Lung microvascular endothelial cell (primary cell): ENCODE data around the gene GFOD1. TPM values are rescaled to one million over a fixed set of nuclear protein-coding genes. Genes with fewer than 3 reads are reported as not detected.
"Not testable (repeated sequence)": the region's sequence is repeated elsewhere in the genome, so short reads cannot be mapped to it uniquely, and the experiment has no call there.

Experiments
- DNase-seq, 2 donors: peaks; one replicate each; pipeline versions ENCODE4 v3.0.0 to v3.0.0-alpha.2; 2010; ENCODE audit warnings: low read depth in 2 of 2
- total RNA-seq: library from RNA; depleted of rRNA; stranded (reverse); fragments of >200 nt; gene quantifications from 2 replicates; pipeline ENCODE4 v1.2.1, GENCODE V29; 2014

The GFOD1 gene
- total RNA-seq, 1 donor from 2014 or later: 14.1 TPM

- no peak for DNase-seq
Observed at GRCh38 chr6:13407368-13407708, 80.1 kb downstream of the GFOD1 start.

- peak in 1 of 2 donors; percentile 40 for DNase-seq
Observed at GRCh38 chr6:13406781-13407180, 80.6 kb downstream of the GFOD1 start.

DNA sequence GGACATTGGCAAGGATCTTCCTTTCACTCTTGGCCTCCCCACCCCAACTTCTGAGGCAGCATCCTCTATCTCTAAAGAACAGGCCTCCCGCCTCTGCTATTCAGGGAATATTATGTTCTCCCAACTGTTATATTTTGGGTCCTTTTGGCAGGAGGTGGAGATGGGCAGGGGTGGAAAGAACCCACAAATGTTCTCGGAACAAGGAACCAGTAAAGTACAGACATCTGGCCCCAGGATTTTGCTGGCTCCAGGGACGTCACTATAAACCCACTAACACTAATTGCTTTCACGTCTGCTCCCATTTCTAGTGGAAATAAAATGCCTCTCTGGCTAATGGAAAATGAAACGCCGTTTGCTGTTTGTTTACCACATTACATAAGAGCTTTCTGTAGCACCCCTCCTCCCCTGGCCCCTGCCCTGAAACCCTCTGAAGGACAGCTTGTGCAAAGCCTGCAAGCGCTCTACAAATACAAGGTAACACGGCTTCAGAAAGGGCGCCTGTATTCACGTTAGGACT is 81.4 kb downstream of the GFOD1 start:
- no peak for DNase-seq

DNA sequence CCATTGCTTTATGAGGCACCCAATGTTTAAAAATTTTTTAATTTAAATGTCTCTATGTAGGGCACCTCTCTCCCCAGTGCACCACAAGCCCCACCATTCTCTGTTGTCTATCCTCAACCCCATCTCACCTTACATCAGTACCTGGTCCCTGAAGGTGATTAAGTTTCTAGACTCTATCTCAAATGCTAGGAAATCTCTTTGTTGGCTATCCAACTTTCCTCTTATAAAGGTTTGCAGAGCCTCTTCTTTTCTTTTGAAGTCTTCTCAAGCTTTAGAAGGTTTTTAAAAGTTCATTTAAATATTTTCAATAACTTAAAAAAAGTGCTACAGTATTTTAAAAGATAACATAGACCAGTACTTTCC is 82.5 kb downstream of the GFOD1 start:
- no peak for DNase-seq

DNA sequence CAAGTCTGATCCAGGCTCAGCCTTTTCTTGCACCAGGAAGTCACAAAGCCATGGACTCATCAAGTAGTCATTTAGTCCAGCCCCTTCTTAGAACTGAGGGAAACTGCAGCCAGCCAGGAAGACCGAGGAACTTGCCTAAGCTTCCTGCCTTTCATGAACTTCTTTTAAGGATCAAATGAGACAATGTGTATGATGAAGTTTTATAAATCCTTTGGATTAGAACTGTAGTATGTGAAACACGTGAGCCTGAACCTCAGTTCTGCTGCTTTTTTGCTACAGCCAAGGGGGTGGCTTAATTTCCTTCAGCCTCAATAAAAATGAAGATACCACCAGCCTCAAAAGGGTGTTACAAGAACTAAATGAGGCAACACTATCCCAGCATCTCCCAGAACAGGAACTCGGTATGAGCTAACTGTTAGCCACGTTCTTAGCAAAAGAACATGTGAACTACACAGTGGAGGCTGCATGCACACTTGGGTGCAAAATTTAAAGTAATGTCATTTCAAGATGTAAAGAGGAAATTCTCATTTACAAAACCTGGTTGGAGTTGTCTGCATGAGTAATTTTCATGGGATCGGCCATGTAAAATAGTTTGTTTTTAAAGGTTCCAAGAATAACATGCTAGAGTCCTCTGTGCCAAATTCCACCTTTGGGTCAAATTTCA is 83.0 kb downstream of the GFOD1 start:
- DNase-seq: peak; percentile 66 to 90

DNA sequence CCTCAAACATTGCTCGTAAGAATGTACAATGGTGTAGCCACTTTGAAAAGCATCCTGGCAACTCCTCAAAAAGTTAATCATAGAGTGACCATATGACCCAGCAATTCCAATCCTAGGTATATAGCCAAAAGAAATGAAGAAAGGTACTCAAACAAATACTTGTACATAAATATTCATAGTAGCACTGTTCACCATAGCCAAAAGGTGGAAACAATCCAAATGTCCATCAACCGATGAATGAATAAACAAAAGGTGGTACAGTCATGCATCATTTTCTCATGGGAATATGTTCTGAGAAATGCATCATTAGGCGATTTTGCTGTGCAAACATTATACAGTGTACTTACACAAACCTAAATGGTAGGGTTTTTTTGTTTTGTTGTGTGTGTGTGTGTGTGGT is 84.7 kb downstream of the GFOD1 start:
- peak in 1 of 2 donors; percentile 55 for DNase-seq

DNA sequence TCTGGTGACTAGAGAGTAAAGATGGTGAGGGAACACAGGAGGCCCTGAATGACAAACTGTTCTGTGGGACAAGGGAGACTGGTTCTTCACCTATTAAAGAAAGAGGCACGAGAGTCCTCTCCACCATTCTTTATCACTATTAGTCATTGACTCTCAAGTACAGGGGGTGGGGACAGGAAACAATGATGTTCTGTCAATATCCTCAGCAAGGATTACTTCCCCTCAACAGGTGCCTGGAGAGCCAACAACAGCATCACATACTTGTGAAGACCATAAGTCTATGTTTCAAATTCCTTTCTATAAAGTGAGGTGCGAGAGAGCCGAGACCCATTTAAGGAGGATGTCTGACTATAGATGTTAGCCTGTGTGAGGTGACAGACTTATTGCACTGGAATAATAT is 86.6 kb downstream of the GFOD1 start:
- peak in 1 of 2 donors; percentile 41 for DNase-seq

GRCh38 chr6:13398421-13398994 is 88.9 kb downstream of the GFOD1 start:
- DNase-seq: no peak

DNA sequence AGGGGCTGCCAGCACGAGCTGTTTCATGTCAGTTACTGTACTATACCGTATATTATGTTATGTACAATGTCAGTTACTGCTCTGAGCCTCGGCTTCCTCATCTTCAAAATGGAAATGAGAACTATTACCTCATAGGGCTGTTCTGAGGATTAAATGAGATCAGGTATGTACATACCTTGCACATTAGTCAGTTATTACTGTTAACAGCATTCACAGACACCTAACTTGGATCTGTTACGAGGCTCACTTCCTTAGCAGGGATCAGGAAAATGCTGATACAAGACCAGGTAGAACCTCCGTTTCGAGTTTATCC is 89.4 kb downstream of the GFOD1 start:
- no peak for DNase-seq

DNA sequence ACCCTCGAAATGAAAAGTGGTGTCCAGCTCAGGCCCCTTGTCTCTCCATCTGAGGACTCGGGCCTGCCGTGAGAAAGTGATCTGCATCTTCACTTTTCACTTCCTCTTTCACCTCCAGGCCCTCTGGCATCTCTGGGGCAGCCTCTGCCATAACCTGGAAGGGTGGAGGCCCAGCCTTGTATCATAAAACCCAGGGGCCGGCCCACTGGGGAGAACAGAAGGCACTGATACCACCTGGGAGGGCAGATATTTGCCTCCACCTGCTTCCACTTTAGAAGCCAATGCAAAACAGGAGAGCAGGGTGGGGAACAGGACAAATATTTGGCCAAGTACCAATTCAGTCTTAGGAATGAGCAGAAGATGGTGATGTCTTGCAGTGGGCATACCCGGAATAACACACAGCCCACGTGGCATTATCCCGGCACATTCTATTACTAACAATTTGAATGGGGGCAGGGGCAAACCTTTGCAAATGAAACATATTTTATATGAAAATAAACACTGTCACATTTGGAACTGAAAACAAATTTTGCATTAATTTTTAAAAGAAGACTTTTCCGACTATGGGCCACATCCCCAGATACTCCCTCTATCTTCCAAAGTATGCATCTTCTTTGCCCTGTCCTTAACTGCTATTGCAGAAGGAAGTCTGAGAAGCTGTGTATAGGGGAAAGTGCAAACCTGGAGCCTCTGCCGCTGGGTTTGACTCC is 89.9 kb downstream of the GFOD1 start:
- no peak for DNase-seq

- no peak for DNase-seq
Observed at GRCh38 chr6:13396241-13396792, 91.1 kb downstream of the GFOD1 start.

GRCh38 chr6:13395272-13396237 is 91.8 kb downstream of the GFOD1 start:
- DNase-seq: peak; percentile 96

DNA sequence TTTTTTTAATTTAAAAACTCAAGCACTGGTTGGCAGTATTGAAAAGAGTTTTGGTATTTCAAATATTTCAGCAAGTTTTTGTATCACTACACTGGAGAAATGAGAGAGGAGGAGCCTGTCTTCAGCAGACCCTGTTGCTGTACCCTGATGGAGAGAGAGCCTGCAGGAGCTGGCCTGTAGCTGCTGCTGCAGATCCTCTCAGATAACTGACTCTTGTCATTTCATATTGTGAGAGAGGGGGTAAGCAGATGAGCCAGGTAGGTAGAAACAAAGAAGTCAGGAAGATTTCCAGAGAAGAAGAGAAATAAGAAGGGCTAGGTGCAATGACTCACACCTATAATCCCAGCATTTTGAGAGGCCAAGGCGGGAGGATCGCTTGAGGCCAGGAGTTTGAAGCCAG is 94.9 kb downstream of the GFOD1 start:
- DNase-seq: no peak

DNA sequence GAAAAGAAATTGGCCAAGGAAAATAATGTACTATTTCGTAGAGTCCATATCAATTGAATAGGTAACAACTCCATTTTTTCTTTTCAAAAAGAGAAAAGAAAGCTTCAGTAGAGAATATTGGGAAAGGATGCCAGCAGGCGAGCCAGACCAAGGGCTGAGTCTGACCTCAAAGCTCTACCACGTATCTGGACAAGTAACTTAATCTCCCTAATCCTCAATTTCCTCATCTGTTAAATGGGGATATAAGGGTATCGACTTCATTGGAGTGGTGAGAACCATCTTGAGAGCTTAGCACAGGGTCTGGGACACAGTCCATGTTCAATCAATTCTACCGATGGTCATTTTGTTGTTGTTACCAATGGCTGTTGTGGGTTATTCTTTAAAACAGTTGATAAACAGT is 95.9 kb downstream of the GFOD1 start:
- DNase-seq: no peak

GRCh38 chr6:13390658-13391057 is 96.7 kb downstream of the GFOD1 start:
- no peak for DNase-seq

DNA sequence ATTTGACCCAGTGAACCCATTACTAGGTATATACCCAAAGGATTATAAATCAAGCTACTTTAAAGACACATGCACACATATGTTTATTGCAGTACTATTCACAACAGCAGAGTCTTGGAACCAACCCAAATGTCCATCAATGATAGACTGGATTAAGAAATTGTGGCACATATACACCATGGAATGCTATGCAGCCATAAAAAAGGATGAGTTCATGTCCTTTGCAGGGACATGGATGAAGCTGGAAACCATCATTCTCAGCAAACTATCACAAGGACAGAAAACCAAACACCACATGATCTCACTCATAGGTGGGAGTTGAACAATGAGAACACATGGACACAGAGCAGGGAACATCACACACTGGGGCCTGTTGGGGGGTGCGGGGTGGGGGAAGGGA is 98.2 kb downstream of the GFOD1 start:
- not testable (repeated sequence) for DNase-seq

DNA sequence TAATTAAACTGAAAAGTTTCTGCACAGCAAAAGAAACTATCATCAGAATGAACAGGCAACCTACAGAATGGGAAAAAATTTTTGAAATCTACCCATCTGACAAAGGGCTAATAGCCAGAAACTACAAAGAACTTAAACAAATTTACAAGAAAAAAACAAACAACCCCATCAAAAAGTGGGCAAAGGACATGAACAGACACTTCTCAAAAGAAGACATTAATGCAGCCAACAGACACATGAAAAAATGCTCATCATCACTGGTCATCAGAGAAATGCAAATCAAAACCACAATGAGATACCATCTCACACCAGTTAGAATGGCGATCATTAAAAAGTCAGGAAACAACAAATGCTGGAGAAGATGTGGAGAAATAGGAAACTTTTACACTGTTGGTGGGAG is 98.6 kb downstream of the GFOD1 start:
- not testable (repeated sequence) for DNase-seq

DNA sequence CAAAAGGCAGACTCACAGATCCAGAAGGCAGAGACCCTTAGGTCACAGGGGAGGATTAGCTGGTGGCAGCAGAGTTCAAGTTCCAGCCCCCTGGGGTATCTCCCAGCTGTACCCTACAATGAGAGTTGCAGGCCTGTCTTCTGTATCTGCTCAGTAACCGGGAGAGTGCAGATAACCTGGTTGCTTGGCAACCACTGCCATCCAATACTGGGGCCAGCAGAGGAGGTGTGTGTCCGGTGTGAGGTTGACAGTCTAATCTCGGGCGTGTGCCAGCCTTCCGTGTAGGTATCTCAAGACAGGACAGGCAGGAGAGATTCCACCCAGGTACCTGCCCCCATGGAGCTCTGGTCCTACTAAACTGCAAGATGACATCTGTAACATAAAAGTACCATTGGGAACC is 102.4 kb downstream of the GFOD1 start:
- no peak for DNase-seq

DNA sequence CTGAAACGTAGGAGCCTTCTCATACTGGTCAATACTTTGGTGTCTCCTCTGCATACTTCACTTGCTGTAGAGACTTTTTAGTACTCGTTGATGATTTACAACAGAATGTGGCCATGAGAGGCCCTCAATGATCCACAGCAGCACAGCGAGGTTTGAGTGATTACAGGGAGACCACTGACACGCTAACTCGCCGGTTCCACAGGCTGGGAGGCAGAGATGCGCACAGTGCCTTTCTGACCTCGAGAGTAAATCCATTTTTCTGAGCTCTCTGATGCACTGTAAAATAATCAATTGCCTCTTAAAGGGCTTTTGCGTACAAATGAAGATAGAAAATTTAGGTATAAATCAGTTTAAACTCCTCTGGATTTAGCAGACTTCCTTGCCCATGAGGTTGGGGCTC is 102.9 kb downstream of the GFOD1 start:
- no peak for DNase-seq

GRCh38 chr6:13383328-13384163 is 103.9 kb downstream of the GFOD1 start:
- DNase-seq: peak; percentile 59 to 81

DNA sequence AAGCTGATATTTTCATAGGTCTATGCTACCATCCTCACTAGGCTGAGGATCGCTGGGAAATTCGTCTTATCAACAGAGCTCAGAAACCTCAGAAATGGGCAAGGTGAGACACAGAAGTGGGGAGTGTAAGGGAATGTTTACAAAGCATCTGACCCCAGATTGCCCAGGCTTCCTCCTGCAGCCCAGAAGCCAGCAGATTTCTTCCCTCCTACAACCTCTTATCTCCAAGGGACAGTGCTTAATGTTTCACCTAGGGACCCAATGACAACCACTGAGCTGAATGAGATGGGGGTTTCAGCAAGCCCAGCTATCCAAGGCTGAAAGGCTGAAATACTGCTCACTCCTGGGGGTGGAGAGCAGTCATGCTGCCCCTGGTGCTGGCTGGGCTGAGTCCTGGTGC is 106.6 kb downstream of the GFOD1 start:
- DNase-seq: no peak
